ENCODE data around the gene ARHGAP24.

ARHGAP24 gene

DNA sequence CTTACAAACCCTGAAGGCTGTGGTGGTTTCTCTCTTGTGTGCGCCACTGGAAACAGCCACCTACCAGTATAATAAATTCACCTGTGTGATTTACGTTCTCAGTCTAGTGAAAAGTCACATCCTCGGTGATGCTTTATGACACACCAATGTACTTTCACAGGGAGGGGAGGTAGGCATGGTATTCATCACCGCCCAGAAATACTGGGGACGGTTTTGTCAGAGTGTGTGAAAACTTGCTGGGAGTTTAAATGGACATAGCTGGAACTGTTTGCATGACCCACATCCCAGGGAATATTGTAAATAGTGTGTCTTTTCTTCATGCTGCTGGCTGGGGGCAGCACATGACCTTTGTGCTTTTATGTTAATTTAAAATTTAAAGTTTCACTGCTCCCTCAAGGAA, 463.1 kb downstream of the ARHGAP24 start:
- no peak overlapping the region for H3K4me3 ChIP-seq (ENCODE audit: control insufficient read depth, low read depth, low read length)
- no peak for DNase-seq (ENCODE audit: low read depth)
- TF ChIP-seq, protein P1, sequence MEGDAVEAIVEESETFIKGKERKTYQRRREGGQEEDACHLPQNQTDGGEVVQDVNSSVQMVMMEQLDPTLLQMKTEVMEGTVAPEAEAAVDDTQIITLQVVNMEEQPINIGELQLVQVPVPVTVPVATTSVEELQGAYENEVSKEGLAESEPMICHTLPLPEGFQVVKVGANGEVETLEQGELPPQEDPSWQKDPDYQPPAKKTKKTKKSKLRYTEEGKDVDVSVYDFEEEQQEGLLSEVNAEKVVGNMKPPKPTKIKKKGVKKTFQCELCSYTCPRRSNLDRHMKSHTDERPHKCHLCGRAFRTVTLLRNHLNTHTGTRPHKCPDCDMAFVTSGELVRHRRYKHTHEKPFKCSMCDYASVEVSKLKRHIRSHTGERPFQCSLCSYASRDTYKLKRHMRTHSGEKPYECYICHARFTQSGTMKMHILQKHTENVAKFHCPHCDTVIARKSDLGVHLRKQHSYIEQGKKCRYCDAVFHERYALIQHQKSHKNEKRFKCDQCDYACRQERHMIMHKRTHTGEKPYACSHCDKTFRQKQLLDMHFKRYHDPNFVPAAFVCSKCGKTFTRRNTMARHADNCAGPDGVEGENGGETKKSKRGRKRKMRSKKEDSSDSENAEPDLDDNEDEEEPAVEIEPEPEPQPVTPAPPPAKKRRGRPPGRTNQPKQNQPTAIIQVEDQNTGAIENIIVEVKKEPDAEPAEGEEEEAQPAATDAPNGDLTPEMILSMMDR (conservative IDR thresholded peaks at IDR 0.05; ENCODE audit: control insufficient read depth, insufficient read depth, low read depth, low read length): no peak

DNA sequence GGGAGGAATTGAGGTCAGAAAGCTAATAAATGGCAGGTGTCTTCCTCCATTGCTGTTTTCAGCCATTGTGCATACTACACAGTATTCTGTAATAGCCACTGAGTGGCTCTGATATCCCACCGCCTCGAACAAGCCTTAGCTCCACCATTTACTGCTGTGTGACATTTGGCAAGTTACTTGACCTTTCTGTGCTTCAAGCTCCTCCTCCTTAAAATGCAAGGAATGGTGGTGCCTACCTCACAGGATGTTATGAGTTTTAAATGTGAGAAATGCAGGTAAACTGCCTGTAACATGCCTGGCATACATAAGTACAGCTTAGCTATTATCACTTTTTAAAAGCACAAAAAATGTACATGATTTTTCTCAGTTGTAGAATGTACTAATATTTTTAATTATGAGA, 464.0 kb downstream of the ARHGAP24 start:
- DNase-seq (ENCODE audit: low read depth): no peak
- no peak overlapping the region for H3K4me3 ChIP-seq (ENCODE audit: control insufficient read depth, low read depth, low read length)
- TF ChIP-seq, protein P1 (conservative IDR thresholded peaks at IDR 0.05; ENCODE audit: control insufficient read depth, insufficient read depth, low read depth, low read length): no peak

DNA sequence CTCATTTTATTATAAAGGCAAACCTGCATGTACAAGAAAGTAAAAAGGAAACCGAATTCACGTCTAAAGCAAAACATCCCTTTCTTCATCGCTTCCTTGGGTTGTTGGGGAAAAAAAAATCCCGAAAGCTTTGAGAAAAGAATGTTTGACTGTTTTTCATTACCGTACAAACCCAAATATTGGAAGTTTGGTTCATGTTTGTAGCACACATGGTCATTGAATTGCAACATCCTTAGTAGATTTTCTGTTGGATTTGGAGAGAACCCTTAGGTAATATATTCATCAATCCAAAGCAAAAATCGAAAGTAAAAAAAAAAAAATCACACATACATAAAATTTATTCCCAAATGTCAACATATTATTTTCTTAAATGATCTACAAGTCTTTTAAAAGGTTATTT, 464.6 kb downstream of the ARHGAP24 start:
- peak; percentile 49 for DNase-seq (ENCODE audit: low read depth)
- TF ChIP-seq, protein P1 (conservative IDR thresholded peaks at IDR 0.05; ENCODE audit: control insufficient read depth, insufficient read depth, low read depth, low read length): no peak
- H3K4me3 ChIP-seq (ENCODE audit: control insufficient read depth, low read depth, low read length): peak overlapping the region; percentile 27

DNA sequence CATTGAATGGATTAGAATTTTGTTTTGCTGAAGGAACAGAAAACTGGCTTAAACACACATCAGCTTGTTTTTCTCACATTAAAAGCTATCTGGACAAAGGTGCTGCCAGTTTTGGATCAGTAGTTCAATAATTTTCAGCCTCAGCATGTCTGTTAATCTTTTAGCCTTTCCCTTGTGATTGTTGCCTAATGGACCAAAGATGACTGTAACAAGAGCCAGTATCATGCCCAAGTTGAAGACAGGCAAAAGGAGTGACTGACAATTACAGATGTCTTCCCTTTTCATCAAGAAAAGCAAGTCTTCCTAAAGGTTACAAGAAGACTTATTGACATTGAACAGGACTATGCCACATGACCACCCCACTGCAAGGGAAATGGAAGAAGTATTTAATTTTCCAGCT, 465.2 kb downstream of the ARHGAP24 start:
- H3K4me3 ChIP-seq (ENCODE audit: control insufficient read depth, low read depth, low read length): no peak overlapping the region
- no peak for DNase-seq (ENCODE audit: low read depth)
- TF ChIP-seq, protein P1 (conservative IDR thresholded peaks at IDR 0.05; ENCODE audit: control insufficient read depth, insufficient read depth, low read depth, low read length): no peak

DNA sequence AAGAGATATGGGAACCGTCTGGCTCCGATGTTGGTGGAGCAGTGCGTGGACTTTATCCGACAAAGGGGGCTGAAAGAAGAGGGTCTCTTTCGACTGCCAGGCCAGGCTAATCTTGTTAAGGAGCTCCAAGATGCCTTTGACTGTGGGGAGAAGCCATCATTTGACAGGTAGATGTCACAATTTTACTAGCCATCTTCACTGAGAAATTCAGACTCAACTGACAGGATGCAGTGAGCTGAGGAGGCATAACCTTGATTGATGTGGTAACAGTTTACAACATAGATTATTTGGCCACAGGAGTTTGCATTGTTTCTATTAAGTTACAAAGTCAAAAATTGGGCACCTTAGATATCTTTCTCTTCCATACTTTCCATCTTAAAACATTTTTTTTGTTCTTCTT, 467.2 kb downstream of the ARHGAP24 start:
- H3K4me3 ChIP-seq (ENCODE audit: control insufficient read depth, low read depth, low read length): no peak overlapping the region
- no peak for DNase-seq (ENCODE audit: low read depth)
- TF ChIP-seq, protein P1 (conservative IDR thresholded peaks at IDR 0.05; ENCODE audit: control insufficient read depth, insufficient read depth, low read depth, low read length): no peak

DNA sequence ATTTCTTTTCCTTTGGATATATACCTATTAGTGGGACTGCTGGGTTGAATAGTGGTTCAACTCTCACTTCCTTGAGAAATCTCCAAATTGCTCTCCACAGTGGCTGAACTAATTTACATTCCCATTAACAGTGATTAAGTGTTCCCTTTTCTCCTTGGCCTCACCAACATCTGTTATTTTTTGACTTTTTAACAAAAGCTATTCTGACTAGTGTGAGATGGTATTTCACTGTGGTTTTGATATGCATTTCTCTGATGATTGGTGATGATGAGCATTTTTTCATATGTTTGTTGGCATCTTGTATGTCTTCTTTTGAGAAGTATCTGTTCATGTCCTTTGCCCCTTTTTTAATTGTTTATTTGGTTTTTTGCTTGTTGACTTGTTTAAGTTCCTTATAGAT, 471.9 kb downstream of the ARHGAP24 start:
- TF ChIP-seq, protein P1 (conservative IDR thresholded peaks at IDR 0.05; ENCODE audit: control insufficient read depth, insufficient read depth, low read depth, low read length): no peak
- H3K4me3 ChIP-seq (ENCODE audit: control insufficient read depth, low read depth, low read length): no peak overlapping the region
- peak; percentile 21 for DNase-seq (ENCODE audit: low read depth)

DNA sequence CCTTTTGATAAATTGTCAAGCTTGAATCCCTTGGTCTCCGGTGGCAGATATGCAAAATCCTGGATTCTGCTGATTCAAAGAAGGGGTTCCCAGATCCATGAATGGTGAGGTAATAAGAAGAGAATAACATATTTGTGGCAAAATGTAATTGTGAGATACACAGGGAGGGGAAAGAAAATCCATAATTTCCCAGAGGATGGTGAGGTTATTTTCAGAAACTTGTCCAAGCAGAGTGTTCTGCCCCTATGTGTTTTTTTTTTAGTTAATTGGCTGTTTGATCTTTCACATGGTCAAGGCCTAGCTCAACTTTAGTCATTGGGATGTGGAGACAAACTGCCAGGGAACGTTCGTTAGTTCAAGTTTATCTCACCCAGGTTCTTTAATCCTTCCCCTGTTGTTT, 476.1 kb downstream of the ARHGAP24 start:
- TF ChIP-seq, protein P1 (conservative IDR thresholded peaks at IDR 0.05; ENCODE audit: control insufficient read depth, insufficient read depth, low read depth, low read length): no peak
- DNase-seq (ENCODE audit: low read depth): no peak
- no peak overlapping the region for H3K4me3 ChIP-seq (ENCODE audit: control insufficient read depth, low read depth, low read length)
